K562 (cell line): Measurements from ENCODE around the gene PHETA1. TPM values are rescaled to one million over a fixed set of nuclear protein-coding genes. Genes with fewer than 3 reads are reported as not detected.
"Not testable (repeated sequence)": the region's sequence is repeated elsewhere in the genome, so short reads cannot be mapped to it uniquely, and the experiment has no call there.

Experiments
- ATAC-seq: fragments of 200-7000 bp; cut with Tn5 transposase; 3 replicates; pipeline ENCODE4 v1.9.1; 2020; ENCODE audit warnings: moderate library complexity
- BruUV-seq: library from RNA; stranded (reverse); fragments of 400-500 nt; replicated peaks from 2 replicates; lab custom pipeline; 2021; lab: Mats Ljungman, UMichigan
- CTCF ChIA-PET: fragments of 300-600 bp; formaldehyde crosslinking; extraction: SDS; loops from one replicate; lab custom pipeline; 2021; ENCODE audit warnings: low intra/inter-chr PET ratio; lab: Yijun Ruan, JAX
- POLR2A ChIA-PET: fragments of 300-600, 350-650 bp; sonication (Branson Sonifier 250); formaldehyde crosslinking; extraction: SDS; loops from one replicate; lab custom pipeline; 2021; ENCODE audit warnings: antibody characterized with exemption, inconsistent platforms; lab: Yijun Ruan, JAX
- DNase-seq, 4 experiments: peaks; one replicate each; pipeline versions ENCODE4 v3.0.0 to v3.0.0-alpha.2; 2011 to 2018; ENCODE audit warnings: low spot score in 3 of 4, mixed read lengths in 3 of 4; ENCODE audit errors: extremely low read depth in 1 of 4
- FAIRE-seq: peaks from 2 replicates; lab custom pipeline; 2011; peaks lifted over from hg19 to GRCh38; lab: Jason Lieb, UNC
- H2AFZ ChIP-seq: 2 replicates; pipeline ENCODE4 v1.6.0; 2011; ENCODE audit warnings: low read depth, low read length, control low read depth, inconsistent platforms
- H3K27ac ChIP-seq: fragments of 200-600 bp; 3 replicates; pipeline ENCODE4 v1.8.0; 2011; ENCODE audit warnings: low read depth, mild to moderate bottlenecking, control low read depth, inconsistent platforms, low read length, moderate library complexity, mixed read lengths; ENCODE audit errors: extremely low read depth
- H3K27me3 ChIP-seq, 2 experiments: fragments of 300-600 bp in 1 of 2; 2 replicates in 1 of 2; 3 replicates in 1 of 2; pipeline versions ENCODE4 v1.6.0 to v1.8.0; 2011; ENCODE audit warnings: inconsistent platforms in 2 of 2, low read length in 2 of 2, mild to moderate bottlenecking in 1 of 2, mixed read lengths in 1 of 2, moderate library complexity in 1 of 2; ENCODE audit not compliant: control insufficient read depth in 2 of 2, insufficient read depth in 2 of 2
- H3K36me3 ChIP-seq: fragments of 300-600 bp; 3 replicates; pipeline ENCODE4 v1.8.0; 2011; ENCODE audit warnings: mild to moderate bottlenecking, low read length, inconsistent platforms; ENCODE audit not compliant: control insufficient read depth, insufficient read depth
- H3K4me1 ChIP-seq, 2 experiments: fragments of 200-600 bp in 1 of 2; replicated peaks in 1 of 2; 2 replicates in 1 of 2; 3 replicates in 1 of 2; pipeline versions ENCODE4 v1.5.1 to v1.8.0; 2011; ENCODE audit warnings: inconsistent platforms in 2 of 2, low read length in 2 of 2, mild to moderate bottlenecking in 1 of 2, mixed read lengths in 1 of 2, moderate library complexity in 1 of 2; ENCODE audit not compliant: control insufficient read depth in 2 of 2, insufficient read depth in 2 of 2
- H3K4me2 ChIP-seq: 2 replicates; pipeline ENCODE4 v1.6.1; 2011; ENCODE audit warnings: low read length, control low read depth, inconsistent platforms, mixed read lengths; ENCODE audit not compliant: insufficient read depth
- H3K4me3 ChIP-seq: fragments of 200-600 bp; sonication (generic), shearing (Covaris generic); 2 replicates; pipeline ENCODE4 v1.5.1; 2016; ENCODE audit warnings: control low read depth, inconsistent platforms
- H3K79me2 ChIP-seq: fragments of 200-600 bp; 3 replicates; pipeline ENCODE4 v1.8.0; 2011; ENCODE audit warnings: low read length, inconsistent platforms; ENCODE audit not compliant: control insufficient read depth, insufficient read depth
- H3K9ac ChIP-seq, 2 experiments: 2 replicates each; pipeline versions ENCODE4 v1.6.0 to v1.6.1; 2011; ENCODE audit warnings: low read depth in 2 of 2, low read length in 2 of 2, control low read depth in 1 of 2, inconsistent platforms in 1 of 2, mild to moderate bottlenecking in 1 of 2, mixed read lengths in 1 of 2; ENCODE audit not compliant: insufficient read depth in 1 of 2
- H3K9me1 ChIP-seq: one replicate; pipeline ENCODE4 v1.6.0; 2011; ENCODE audit warnings: inconsistent platforms, mild to moderate bottlenecking, low read length, moderate library complexity; ENCODE audit not compliant: control insufficient read depth, insufficient read depth
- H3K9me3 ChIP-seq: replicated peaks from 2 replicates; pipeline ENCODE4 v1.5.1; 2011; ENCODE audit warnings: low read depth, low read length, inconsistent platforms; ENCODE audit not compliant: control insufficient read depth, insufficient read depth
- H4K20me1 ChIP-seq: replicated peaks from 2 replicates; pipeline ENCODE4 v1.6.1; 2011; ENCODE audit warnings: low read length, inconsistent platforms, mixed read lengths; ENCODE audit not compliant: control insufficient read depth, insufficient read depth
- CHD1 ChIP-seq: fragments of 200-600 bp; sonication (generic); IDR thresholded peaks from one replicate; pipeline ENCODE4 v1.6.1; 2012; ENCODE audit warnings: mild to moderate bottlenecking, moderate library complexity, low read length, inconsistent platforms
- GTF2F1 ChIP-seq: IDR thresholded peaks from 2 replicates; pipeline ENCODE4 v1.6.1; 2011; ENCODE audit warnings: low read depth, low read length, improper control_type of control experiment
- HSF4 ChIP-seq: fragments of 250-450 bp; sonication (Bioruptor Pico); IDR thresholded peaks from 2 replicates; pipeline ENCODE4 v2.1.2; 2022; ENCODE audit warnings: mild to moderate bottlenecking, moderate library complexity, borderline replicate concordance
- MAFG ChIP-seq: fragments of 450-650 bp; conservative IDR thresholded peaks from 2 replicates; pipeline ENCODE4 v1.6.1; 2016; ENCODE audit warnings: missing genetic modification characterization, missing compliant biosample characterization
- MTA3 ChIP-seq: fragments of 450-650 bp; formaldehyde crosslinking; IDR thresholded peaks from 2 replicates; pipeline ENCODE4 v1.6.1; 2017; ENCODE audit warnings: mild to moderate bottlenecking, borderline replicate concordance
- NBN ChIP-seq: fragments of 450-650 bp; IDR thresholded peaks from 2 replicates; pipeline ENCODE4 v1.6.1; 2016; ENCODE audit warnings: low read depth, mild to moderate bottlenecking
- NFE2L1 ChIP-seq: fragments of 450-650 bp; IDR thresholded peaks from 2 replicates; pipeline ENCODE4 v1.6.1; 2016; ENCODE audit warnings: missing genetic modification characterization, low read depth, mild to moderate bottlenecking, missing compliant biosample characterization, moderate library complexity, borderline replicate concordance
- PHF8 ChIP-seq: fragments of 200-600 bp; sonication (generic); IDR thresholded peaks from 2 replicates; pipeline ENCODE4 v1.6.1; 2012; ENCODE audit warnings: mixed run types, mild to moderate bottlenecking, inconsistent platforms, low read length, moderate library complexity, borderline replicate concordance
- POLR2G ChIP-seq: fragments of 200-400 bp; formaldehyde crosslinking; IDR thresholded peaks from 2 replicates; pipeline ENCODE4 v1.6.1; 2017; ENCODE audit warnings: low read depth, mild to moderate bottlenecking, antibody characterized with exemption, low read length, moderate library complexity
- RAD51 ChIP-seq: fragments of 450-650 bp; IDR thresholded peaks from 2 replicates; pipeline ENCODE4 v1.7.1; 2016; ENCODE audit warnings: low read depth, mild to moderate bottlenecking, borderline replicate concordance
- THRAP3 ChIP-seq: fragments of 450-650 bp; IDR thresholded peaks from 2 replicates; pipeline ENCODE4 v1.6.1; 2016; ENCODE audit warnings: mild to moderate bottlenecking, inconsistent platforms, borderline replicate concordance
- ZFP30 ChIP-seq: fragments of 250-450 bp; sonication (Bioruptor Pico); IDR thresholded peaks from 2 replicates; pipeline ENCODE4 v1.8.0; 2022; ENCODE audit warnings: moderate library complexity, mild to moderate bottlenecking, inconsistent platforms, borderline replicate concordance
- ZNF197 ChIP-seq: fragments of 200-800 bp; sonication (Bioruptor generic); IDR thresholded peaks from 2 replicates; pipeline ENCODE4 v1.6.1; 2016; ENCODE audit warnings: low read depth, missing genetic modification characterization, missing compliant biosample characterization
- ZNF696 ChIP-seq: fragments of 250-450 bp; sonication (Bioruptor Pico); conservative IDR thresholded peaks from 2 replicates; pipeline ENCODE4 v1.4.0; 2020; ENCODE audit warnings: mild to moderate bottlenecking, moderate library complexity
- ZNF717 ChIP-seq: fragments of 250-450 bp; sonication (Bioruptor Pico); IDR thresholded peaks from 2 replicates; pipeline ENCODE4 v1.5.0; 2021
- WGBS: fragments of 100-300 bp; shearing (Covaris generic); methylation state at CpG from one replicate; pipeline ENCODE4 v1.1.6; 2016; ENCODE audit warnings: low coverage, mixed read lengths; ENCODE audit not compliant: insufficient coverage; ENCODE audit errors: missing lambda C conversion rate; 5-methylcytosine and 5-hydroxymethylcytosine counted together
- in situ Hi-C: fragments of 300-500 bp; cut with MboI; formaldehyde crosslinking; loops from 4 replicates; pipeline ENCODE4 v1.15.0; 2018; ENCODE audit warnings: inconsistent platforms, mixed read lengths
- intact Hi-C: fragments of 100-400 bp; cut with micrococcal nuclease; formaldehyde crosslinking; loops from 2 replicates; pipeline ENCODE4 v1.14.2; 2022
- polyA plus RNA-seq, 8 experiments: library from polyadenylated mRNA; depleted of rRNA in 4 of 8; stranded (reverse) in 5 of 8; unstranded in 3 of 8; fragments of >200 nt; fragmentation: Nextera tagmentation in 2 of 8; fragmentation: Illumina TruSeq in 1 of 8; extraction: Ambion mirVana in 2 of 8; extraction: Trizol in 1 of 8; gene quantifications; 2 replicates each; pipeline versions ENCODE4 v1.2.1 to v1.2.3, GENCODE V29; 2011 to 2014; ENCODE audit warnings: inconsistent platforms in 1 of 8, missing spikeins in 1 of 8
- total RNA-seq, 7 experiments: library from RNA; depleted of rRNA in 6 of 7; stranded (reverse); fragments of >200 nt in 6 of 7; fragmentation: Illumina TruSeq in 2 of 7; extraction: Trizol in 2 of 7; gene quantifications; 2 replicates each; pipeline versions ENCODE4 v1.2.1 to v1.2.3, GENCODE V29; 2011 to 2021; ENCODE audit warnings: low replicate concordance in 1 of 7
- TF ChIP-seq, protein P1 (sequence below): fragments of 250-450 bp; sonication (Bioruptor Pico); IDR thresholded peaks from 2 replicates; pipeline ENCODE4 v1.8.0; 2022; ENCODE audit warnings: moderate library complexity, mild to moderate bottlenecking, inconsistent platforms

The PHETA1 gene
- total and polyA plus RNA-seq, 9 of the 15 experiments (the other 6 are each of a cell fraction or from before 2014, with no cell fraction given) = 0.03 to 12.4 (median 3.0) TPM

DNA sequence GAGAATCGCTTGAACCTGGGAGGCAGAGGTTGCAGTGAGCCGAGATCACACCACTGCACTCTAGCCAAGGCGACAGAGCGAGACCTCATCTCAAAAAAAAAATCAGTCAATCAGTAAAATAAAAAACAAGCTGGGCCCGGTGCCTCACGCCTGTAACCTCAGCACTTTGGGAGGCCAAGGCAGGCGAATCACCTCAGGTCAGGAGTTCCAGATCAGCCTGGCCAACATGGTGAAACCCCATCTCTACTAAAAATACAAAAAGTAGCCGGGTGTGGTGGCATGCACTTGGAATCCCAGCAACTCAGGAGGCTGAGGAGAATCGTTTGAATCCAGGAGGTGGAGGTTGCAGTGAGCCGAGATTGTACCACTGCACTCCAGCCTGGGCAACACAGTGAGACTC is 33.6 kb downstream of the PHETA1 start:
- H3K9ac ChIP-seq, H3K4me3 ChIP-seq, H3K36me3 ChIP-seq, H3K9me1 ChIP-seq, FAIRE-seq, H3K79me2 ChIP-seq, H4K20me1 ChIP-seq, H3K4me2 ChIP-seq, H3K9me3 ChIP-seq, ATAC-seq, H2AFZ ChIP-seq, H3K4me1 ChIP-seq, CTCF ChIA-PET, BruUV-seq, DNase-seq, H3K27ac ChIP-seq: not testable (repeated sequence)
- WGBS = 9% methylated on average over 9 of the region's 10 CpGs
- in situ Hi-C loops (loop anchor here (10.0 kb wide), 1 partner anchor 340 kb away; no protein-coding TSS in a partner anchor), intact Hi-C loops (loop anchor here (10.0 kb wide), 2 partner anchors 200 to 350 kb away; partner anchors contain the start of genes ACAD10 and BRAP)
- POLR2A ChIA-PET = interaction anchor here (1.3 kb wide), 1 partner anchor 23 kb away, joined by 3 read pairs; no protein-coding TSS in a partner anchor
- peaks cover 34 to 63% of the 10 kb centered on the region in 2 experiments; a peak in 4 of 5 replicates for H3K27me3 ChIP-seq

DNA sequence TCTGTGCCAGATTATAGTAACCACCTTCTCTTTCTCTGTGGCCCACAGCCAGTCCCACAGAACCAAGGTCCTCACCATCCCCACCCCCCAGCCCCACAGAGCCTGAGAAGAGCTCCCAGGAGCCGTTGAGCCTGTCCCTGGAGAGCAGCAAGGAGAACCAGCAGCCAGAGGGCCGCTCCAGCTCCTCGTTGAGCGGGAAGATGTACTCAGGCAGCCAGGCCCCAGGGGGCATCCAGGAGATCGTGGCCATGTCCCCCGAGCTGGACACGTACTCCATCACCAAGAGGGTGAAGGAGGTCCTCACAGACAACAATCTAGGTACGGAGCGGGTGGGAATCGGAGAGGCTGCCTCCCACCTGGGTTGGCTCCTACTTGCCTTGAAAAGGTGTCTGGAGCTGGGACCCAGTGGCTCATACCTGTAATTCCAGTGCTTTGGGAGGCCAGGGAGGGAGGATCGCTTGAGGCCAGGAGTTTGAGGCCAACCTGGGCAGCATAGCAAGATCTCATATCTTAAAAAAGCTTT is 34.4 kb downstream of the PHETA1 start:
- H3K27ac ChIP-seq = no peak overlapping the region
- no peak overlapping the region for H3K4me3 ChIP-seq
- FAIRE-seq = no peak
- ATAC-seq = no peak
- no TSS peak for BruUV-seq
- H3K27me3 ChIP-seq = peaks cover 29 to 66% of the 10 kb centered on the region in 2 experiments; a peak in 4 of 5 replicates
- H3K4me2 ChIP-seq = no peak overlapping the region
- in situ Hi-C loops = loop anchor here (10.0 kb wide), 1 partner anchor 340 kb away; no protein-coding TSS in a partner anchor
- H4K20me1 ChIP-seq = peaks cover 4% of the 10 kb centered on the region; the same call in 1 of the 2 replicates
- no peaks in the 10 kb centered on the region for H3K36me3 ChIP-seq
- CTCF ChIA-PET = no interaction called here
- TF ChIP-seq ZNF696 (no peak), CHD1 (no peak), PHF8 (no peak), MAFG (tag) (no peak), HSF4 (no peak), GTF2F1 (no peak), POLR2G (no peak), RAD51 (no peak), MTA3 (no peak), ZFP30 (CRISPR knock-in tag) (no peak), NFE2L1 (tag) (no peak), ZNF717 (no peak), NBN (no peak), THRAP3 (no peak), ZNF197 (CRISPR knock-in tag) (no peak)
- TF ChIP-seq, protein P1, sequence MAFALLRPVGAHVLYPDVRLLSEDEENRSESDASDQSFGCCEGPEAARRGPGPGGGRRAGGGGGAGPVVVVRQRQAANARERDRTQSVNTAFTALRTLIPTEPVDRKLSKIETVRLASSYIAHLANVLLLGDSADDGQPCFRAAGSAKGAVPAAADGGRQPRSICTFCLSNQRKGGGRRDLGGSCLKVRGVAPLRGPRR = no peak
- TF ChIP-seq, all 486 proteins: peak for 0
- 11% methylated on average over 11 of the region's 11 CpGs for whole genome bisulfite sequencing
- no peaks in the 10 kb centered on the region for H3K9me3 ChIP-seq
- no peaks in the 10 kb centered on the region; a peak in 1 of 5 replicates for H3K4me1 ChIP-seq
- POLR2A ChIA-PET = interaction anchor here (0.6 kb wide), 1 partner anchor 27 kb away, joined by 3 read pairs; no protein-coding TSS in a partner anchor
- DNase-seq = no peak
- no peaks in the 10 kb centered on the region for H3K79me2 ChIP-seq
- H2AFZ ChIP-seq = no peak overlapping the region
- H3K9me1 ChIP-seq = no peaks in the 10 kb centered on the region
- intact Hi-C loops = loop anchor here (5.0 to 10.0 kb wide), 4 partner anchors 63 to 350 kb away; partner anchors contain the start of genes ACAD10 and BRAP
- H3K9ac ChIP-seq = no peak overlapping the region
